Activated CD8-positive, alpha-beta T cell treated with anti-CD3 and anti-CD28 coated beads, Interleukin-2, amount 10 ng/mL, durations not matched to agents 7 days and 5 days (primary cell): ENCODE measurements around the gene TBX21. TPM values are rescaled to one million over a fixed set of nuclear protein-coding genes. Genes with fewer than 3 reads are reported as not detected.

Source experiments
- ATAC-seq: fragments of 150-1000 bp; cut with Tn5 transposase; one replicate; pipeline ENCODE4 v1.10.0; 2021; ENCODE audit warnings: moderate library complexity
- CTCF ChIA-PET: fragments of 350-600 bp; sonication (Branson Sonifier 250); formaldehyde crosslinking; loops from one replicate; lab custom pipeline; 2021; ENCODE audit warnings: antibody characterized with exemption; lab: Charles Lee
- POLR2A ChIA-PET: fragments of 350-600 bp; sonication (Branson Sonifier 250); formaldehyde crosslinking; loops from one replicate; lab custom pipeline; 2021; ENCODE audit warnings: antibody characterized with exemption; lab: Charles Lee
- DNase-seq: peaks from one replicate; pipeline ENCODE4 v3.0.0-alpha.2; 2020
- H3K27ac Mint-ChIP-seq: one replicate; pipeline ENCODE4 v1.8.0; 2021; ENCODE audit warnings: mild to moderate bottlenecking, mixed read lengths
- H3K27me3 Mint-ChIP-seq: one replicate; pipeline ENCODE4 v1.8.0; 2021; ENCODE audit warnings: low read depth, mixed read lengths
- H3K36me3 Mint-ChIP-seq: one replicate; pipeline ENCODE4 v1.8.0; 2021; ENCODE audit warnings: low read depth, mixed read lengths
- H3K4me1 Mint-ChIP-seq: one replicate; pipeline ENCODE4 v1.8.0; 2021; ENCODE audit warnings: low read depth, mixed read lengths
- H3K4me3 Mint-ChIP-seq: one replicate; pipeline ENCODE4 v1.8.0; 2021; ENCODE audit warnings: mild to moderate bottlenecking, mixed read lengths
- H3K9me3 Mint-ChIP-seq: one replicate; pipeline ENCODE4 v1.8.0; 2022; ENCODE audit warnings: mixed read lengths; ENCODE audit not compliant: insufficient read depth
- total RNA-seq, 2 experiments: library from RNA; stranded (reverse); gene quantifications; one replicate each; pipeline ENCODE4 v1.2.3, GENCODE V29; 2021

Gene TBX21
- total RNA-seq, 2 experiments from 2014 or later = 27.4 to 27.5 TPM

DNA sequence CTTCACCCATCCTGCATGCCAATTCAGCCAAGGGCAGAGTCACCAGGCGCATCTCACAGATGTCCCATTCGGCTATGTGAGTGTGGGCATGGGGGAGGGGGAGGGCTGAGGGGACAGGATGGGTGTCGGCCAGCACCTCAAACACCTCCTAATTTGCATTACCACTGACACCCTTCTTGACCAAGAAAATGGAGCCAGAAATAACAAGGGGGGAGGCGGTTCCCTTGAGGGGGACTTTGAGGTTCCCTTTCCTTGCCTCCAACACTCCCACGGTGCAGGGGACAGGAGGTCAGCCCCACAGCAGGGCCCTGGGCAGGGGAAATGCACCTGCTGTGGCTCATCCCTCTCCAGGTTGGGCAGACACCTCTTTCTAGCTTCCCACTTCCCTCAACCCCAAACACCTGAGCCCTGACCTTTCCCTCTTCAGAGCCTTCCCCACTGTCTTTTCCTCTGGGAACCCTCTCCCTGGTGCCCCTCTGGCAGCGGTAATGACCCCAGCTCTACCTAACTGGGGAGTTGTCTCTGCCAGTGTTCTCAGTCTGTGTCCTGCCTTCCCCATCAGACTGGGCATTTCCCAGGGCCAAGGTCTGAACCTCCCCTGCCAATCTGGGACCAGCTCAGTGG lies 18.2 kb upstream of the TBX21 start:
- H3K9me3 Mint-ChIP-seq = no peaks in the 10 kb centered on the region
- H3K27ac Mint-ChIP-seq = peak overlapping the region; percentile 59
- ChIA-PET POLR2A (interaction anchor here (1.3 to 1.7 kb wide), 2 partner anchors 14 to 19 kb away, joined by 5 to 6 read pairs; no protein-coding TSS in a partner anchor), CTCF (interaction anchor here (6.4 to 6.7 kb wide), 2 partner anchors 15 to 16 kb away, joined by 92 to 113 read pairs; partner anchors contain the start of gene TBX21)
- ATAC-seq (no peak), DNase-seq (no peak)
- H3K4me1 Mint-ChIP-seq = peaks cover 77% of the 10 kb centered on the region
- H3K36me3 Mint-ChIP-seq = no peaks in the 10 kb centered on the region
- no peak overlapping the region for H3K4me3 Mint-ChIP-seq
- no peaks in the 10 kb centered on the region for H3K27me3 Mint-ChIP-seq

DNA sequence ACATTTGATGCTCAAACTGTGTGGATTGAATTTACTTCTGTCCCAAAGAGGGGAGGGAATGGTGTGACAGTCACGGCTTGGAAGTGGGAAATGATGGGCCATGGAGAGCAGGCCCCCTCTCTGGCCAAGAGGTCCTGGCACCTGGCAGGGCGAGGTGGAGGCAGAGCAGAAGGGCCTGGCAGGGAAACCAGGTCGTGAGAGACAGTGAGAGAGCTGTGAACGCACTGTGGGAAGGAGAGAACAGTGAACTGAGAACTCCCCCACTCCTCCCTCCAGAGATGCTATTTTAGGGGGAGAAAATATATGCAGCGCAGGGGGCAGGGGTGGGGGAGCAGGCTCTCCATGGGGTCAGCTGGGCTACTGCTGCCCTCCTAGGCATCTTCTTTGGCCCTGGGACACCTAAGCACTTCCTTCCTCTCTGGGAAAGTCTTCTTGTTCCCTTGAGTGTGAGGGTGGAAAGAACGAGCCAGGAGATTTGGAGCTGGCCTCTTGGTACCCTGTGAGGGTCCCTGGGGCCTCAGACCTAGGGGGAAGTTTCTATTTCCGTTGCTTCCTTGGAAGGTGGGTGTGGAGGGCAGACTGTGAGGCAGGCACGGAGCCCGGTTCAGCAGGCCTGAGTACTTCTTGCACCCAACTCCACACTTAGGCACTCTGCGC lies 17.2 kb upstream of the TBX21 start:
- Mint-ChIP-seq H3K27ac (peak overlapping the region; percentile 52), H3K4me1 (peaks cover 82% of the 10 kb centered on the region), H3K4me3 (no peak overlapping the region), H3K9me3 (no peaks in the 10 kb centered on the region), H3K27me3 (no peaks in the 10 kb centered on the region), H3K36me3 (no peaks in the 10 kb centered on the region)
- CTCF ChIA-PET = interaction anchor here (4.1 to 6.7 kb wide), 3 partner anchors 9 to 16 kb away, joined by 33 to 113 read pairs (median 92); partner anchors contain the start of gene TBX21
- ATAC-seq (no peak), DNase-seq (no peak)
- POLR2A ChIA-PET = interaction anchor here (1.3 to 1.8 kb wide), 4 partner anchors 9 to 18 kb away, joined by 3 to 6 read pairs (median 6); no protein-coding TSS in a partner anchor

DNA sequence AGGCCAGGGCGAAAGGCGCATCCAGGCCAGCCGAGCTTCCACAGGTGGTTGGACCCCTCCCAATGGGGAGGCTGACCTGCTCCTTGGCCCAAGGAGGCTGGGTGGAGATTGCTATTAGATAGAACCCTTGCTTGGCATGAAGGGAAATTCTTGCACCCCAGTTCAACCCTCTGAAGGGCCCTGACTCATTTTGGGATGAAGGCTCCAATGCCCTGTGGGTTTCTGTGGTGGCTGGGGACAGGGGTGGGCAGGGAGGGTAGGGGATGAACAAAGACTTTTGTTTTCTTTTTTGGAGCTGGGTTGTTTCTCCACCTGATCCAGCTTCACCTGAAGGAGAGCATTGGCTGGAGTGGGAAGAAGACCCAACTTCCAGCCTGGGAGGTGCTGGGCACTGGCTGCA lies 16.7 kb upstream of the TBX21 start:
- no peak for DNase-seq
- no peak for ATAC-seq
- ChIA-PET POLR2A (interaction anchor here (1.3 to 1.8 kb wide), 4 partner anchors 9 to 18 kb away, joined by 3 to 6 read pairs (median 6); no protein-coding TSS in a partner anchor), CTCF (interaction anchor here (4.1 to 6.7 kb wide), 3 partner anchors 10 to 17 kb away, joined by 33 to 113 read pairs (median 92); partner anchors contain the start of gene TBX21)
- Mint-ChIP-seq H3K36me3 (no peaks in the 10 kb centered on the region), H3K9me3 (no peaks in the 10 kb centered on the region), H3K4me1 (peaks cover 87% of the 10 kb centered on the region), H3K27ac (peak overlapping the region; percentile 52), H3K27me3 (no peaks in the 10 kb centered on the region), H3K4me3 (no peak overlapping the region)

DNA sequence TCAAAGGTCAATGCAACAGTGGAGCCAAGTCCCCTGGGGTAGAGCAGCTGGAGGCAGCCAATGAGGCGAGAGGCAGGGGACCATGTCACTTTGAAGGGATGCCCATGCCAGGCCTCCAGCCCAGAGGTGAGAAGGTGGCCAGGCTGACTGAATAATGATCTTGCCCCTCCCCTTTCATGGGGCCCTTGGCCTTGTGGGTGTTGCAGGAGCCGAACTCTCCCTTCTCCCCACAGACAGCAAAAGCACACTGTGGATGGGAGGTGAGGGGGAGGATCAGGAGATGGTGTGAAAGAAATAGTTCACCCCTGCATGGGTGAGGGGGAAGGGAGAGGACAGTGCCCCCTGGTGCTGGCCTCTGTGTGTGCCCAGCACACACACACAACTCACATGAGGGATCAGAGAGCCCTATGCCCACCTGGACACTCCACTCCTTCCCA lies 15.8 kb upstream of the TBX21 start:
- CTCF ChIA-PET = interaction anchor here (1.2 to 6.7 kb wide), 7 partner anchors 10 to 53 kb away, joined by 3 to 113 read pairs (median 14); partner anchors contain the start of genes TBKBP1 and TBX21
- H3K4me3 Mint-ChIP-seq = no peak overlapping the region
- POLR2A ChIA-PET = interaction anchor here (3.3 kb wide), 1 partner anchor 16 kb away, joined by 24 read pairs; no protein-coding TSS in a partner anchor
- no peak for DNase-seq
- ATAC-seq = no peak
- no peaks in the 10 kb centered on the region for H3K27me3 Mint-ChIP-seq
- H3K9me3 Mint-ChIP-seq = no peaks in the 10 kb centered on the region
- peak overlapping the region; percentile 88 for H3K27ac Mint-ChIP-seq
- peaks cover 91% of the 10 kb centered on the region for H3K4me1 Mint-ChIP-seq
- H3K36me3 Mint-ChIP-seq = no peaks in the 10 kb centered on the region

GRCh38 chr17:47717979-47718621 lies 14.9 kb upstream of the TBX21 start:
- ChIA-PET CTCF (interaction anchor here (1.2 to 6.7 kb wide), 10 partner anchors 11 to 252 kb away, joined by 3 to 113 read pairs (median 5); partner anchors contain the start of genes CDK5RAP3, TBKBP1 and TBX21), POLR2A (interaction anchor here (1.3 to 3.3 kb wide), 5 partner anchors 9 to 113 kb away, joined by 3 to 28 read pairs (median 8); partner anchors contain the start of genes LRRC46, MRPL10 and TBX21)
- peak overlapping the region; percentile 60 for H3K4me3 Mint-ChIP-seq
- H3K4me1 Mint-ChIP-seq = peaks cover 87% of the 10 kb centered on the region
- H3K27me3 Mint-ChIP-seq = no peaks in the 10 kb centered on the region
- DNase-seq (no peak), ATAC-seq (peak; percentile 16)
- H3K9me3 Mint-ChIP-seq = no peaks in the 10 kb centered on the region
- H3K36me3 Mint-ChIP-seq = no peaks in the 10 kb centered on the region
- peak overlapping the region; percentile 88 for H3K27ac Mint-ChIP-seq

DNA sequence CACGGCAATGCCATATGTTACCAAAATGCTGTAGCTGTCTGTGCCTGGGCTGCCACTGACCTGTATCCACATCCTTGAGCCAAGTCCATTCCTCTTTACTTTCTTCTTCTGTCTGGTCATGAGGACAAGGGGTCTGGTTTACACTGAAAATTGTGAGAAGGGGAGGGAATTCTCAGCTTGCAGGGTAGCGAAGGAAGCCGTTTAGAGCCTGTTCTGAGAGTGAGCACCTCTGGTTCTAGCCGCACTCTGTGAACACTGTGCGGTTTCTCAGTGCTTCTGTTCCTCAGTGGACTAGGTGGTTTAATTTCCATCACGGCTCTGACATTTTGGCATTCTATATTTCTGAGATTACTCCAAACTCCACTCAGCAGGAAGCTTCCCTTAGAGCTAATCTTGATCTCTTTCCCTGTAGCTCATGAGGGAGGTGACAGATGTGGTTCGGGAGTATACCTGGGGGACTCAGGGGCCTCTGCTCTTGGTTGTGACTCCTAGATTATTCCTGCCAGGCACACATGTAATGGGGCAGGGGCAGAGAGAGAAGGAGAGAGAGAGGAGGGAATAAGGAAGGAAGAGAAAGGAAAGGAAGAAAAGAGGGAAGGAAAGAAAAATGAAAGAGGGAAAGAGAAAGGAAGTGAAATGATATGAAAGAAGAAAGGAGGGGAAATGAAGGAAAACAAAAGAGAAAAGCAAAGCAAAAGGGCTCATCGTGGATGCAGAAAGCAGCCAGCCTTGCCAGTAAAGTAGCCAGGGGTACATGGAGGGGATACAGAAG lies 14.2 kb upstream of the TBX21 start:
- H3K27me3 Mint-ChIP-seq = no peaks in the 10 kb centered on the region
- H3K9me3 Mint-ChIP-seq = no peaks in the 10 kb centered on the region
- DNase-seq = no peak
- H3K4me1 Mint-ChIP-seq = peaks cover 83% of the 10 kb centered on the region
- ChIA-PET CTCF (interaction anchor here (1.2 to 6.7 kb wide), 10 partner anchors 12 to 252 kb away, joined by 3 to 113 read pairs (median 5); partner anchors contain the start of genes CDK5RAP3, TBKBP1 and TBX21), POLR2A (interaction anchor here (1.3 to 3.3 kb wide), 5 partner anchors 8 to 113 kb away, joined by 3 to 28 read pairs (median 8); partner anchors contain the start of genes LRRC46, MRPL10 and TBX21)
- H3K36me3 Mint-ChIP-seq = no peaks in the 10 kb centered on the region
- ATAC-seq = no peak
- H3K27ac Mint-ChIP-seq = peak overlapping the region; percentile 88
- H3K4me3 Mint-ChIP-seq = peak overlapping the region; percentile 60

- Mint-ChIP-seq H3K27me3 (no peaks in the 10 kb centered on the region), H3K4me1 (peaks cover 81% of the 10 kb centered on the region), H3K27ac (peak overlapping the region; percentile 88), H3K36me3 (no peaks in the 10 kb centered on the region), H3K9me3 (no peaks in the 10 kb centered on the region), H3K4me3 (peak overlapping the region; percentile 60)
- ChIA-PET CTCF (interaction anchor here (1.2 to 6.7 kb wide), 6 partner anchors 12 to 251 kb away, joined by 3 to 113 read pairs (median 24); partner anchors contain the start of genes CDK5RAP3 and TBX21), POLR2A (interaction anchor here (0.8 to 3.3 kb wide), 4 partner anchors 13 to 22 kb away, joined by 7 to 28 read pairs (median 16); partner anchors contain the start of gene TBX21)
- DNase-seq (peak; percentile 88), ATAC-seq (peak; percentile 29)
Measured at GRCh38 chr17:47719411-47720152, 13.5 kb upstream of the TBX21 start.

DNA sequence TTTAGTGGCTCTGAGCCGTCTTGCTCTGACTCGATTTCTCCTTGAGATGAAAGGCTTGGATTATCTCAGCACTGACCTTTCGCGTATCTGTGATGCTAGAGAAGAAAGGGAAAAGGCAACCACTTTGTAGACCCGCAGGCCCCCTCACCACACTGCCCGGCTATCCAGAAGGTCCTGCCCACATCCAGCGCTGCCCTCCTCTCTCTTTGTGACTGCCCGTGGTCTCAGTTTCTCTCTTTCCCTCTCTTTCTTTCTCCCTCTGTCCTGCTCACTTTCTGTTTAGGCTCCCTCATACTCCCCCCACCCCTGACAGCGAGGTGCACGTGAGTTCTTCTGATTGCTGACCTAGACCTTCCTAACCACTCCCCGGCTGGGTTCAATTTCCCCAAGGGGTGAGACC lies 12.8 kb upstream of the TBX21 start:
- Mint-ChIP-seq H3K4me3 (peak overlapping the region; percentile 60), H3K27me3 (no peaks in the 10 kb centered on the region), H3K4me1 (peaks cover 81% of the 10 kb centered on the region), H3K9me3 (no peaks in the 10 kb centered on the region), H3K36me3 (no peaks in the 10 kb centered on the region), H3K27ac (peak overlapping the region; percentile 88)
- DNase-seq = no peak
- ATAC-seq = no peak
- CTCF ChIA-PET = interaction anchor here (4.1 to 6.7 kb wide), 3 partner anchors 11 to 21 kb away, joined by 33 to 113 read pairs (median 92); partner anchors contain the start of gene TBX21
- POLR2A ChIA-PET = interaction anchor here (0.8 to 3.3 kb wide), 4 partner anchors 12 to 22 kb away, joined by 7 to 28 read pairs (median 16); partner anchors contain the start of gene TBX21

DNA sequence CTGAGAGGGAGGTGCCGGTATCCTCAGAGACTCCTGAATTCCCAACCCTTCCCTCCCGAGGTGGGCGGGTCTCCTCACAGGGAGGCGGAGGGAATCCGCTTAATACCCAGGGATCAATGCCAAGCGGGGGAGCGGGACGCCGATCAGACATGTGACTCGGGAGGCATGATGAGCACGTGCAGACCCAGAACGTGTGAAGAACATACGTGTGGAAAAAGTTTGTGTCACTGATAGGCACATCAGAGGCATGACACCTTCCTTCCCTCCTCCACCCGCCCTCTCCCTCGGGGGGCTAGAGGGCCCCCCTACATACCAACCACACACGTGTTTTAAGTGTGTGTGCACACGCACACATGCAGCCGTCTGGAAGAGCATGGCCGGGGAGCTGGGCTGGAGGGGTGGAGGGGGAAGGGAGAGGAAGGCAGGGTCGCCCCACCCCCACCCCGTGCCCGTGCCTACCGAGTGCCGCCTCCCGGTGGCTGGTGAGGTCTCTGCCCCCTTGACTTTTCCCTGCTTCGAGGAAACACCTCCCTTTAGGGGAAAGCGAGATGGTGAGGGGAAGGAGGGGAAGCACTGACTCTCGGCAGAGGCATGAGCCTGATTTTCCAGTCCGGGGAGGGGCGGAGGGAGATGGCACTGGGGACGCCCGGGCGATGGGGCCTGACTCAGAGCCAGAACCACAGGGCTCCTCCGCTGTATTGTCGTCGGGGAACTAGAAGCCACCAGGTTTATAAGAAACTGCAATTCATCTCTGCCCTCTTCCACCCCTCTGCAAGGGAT lies 12.1 kb upstream of the TBX21 start:
- Mint-ChIP-seq H3K27ac (peak overlapping the region; percentile 88), H3K27me3 (no peaks in the 10 kb centered on the region), H3K36me3 (no peaks in the 10 kb centered on the region), H3K4me3 (peak overlapping the region; percentile 60), H3K9me3 (no peaks in the 10 kb centered on the region), H3K4me1 (peaks cover 81% of the 10 kb centered on the region)
- ChIA-PET CTCF (interaction anchor here (1.3 to 2.4 kb wide), 3 partner anchors 11 to 22 kb away, joined by 3 to 17 read pairs (median 7); partner anchors contain the start of gene TBX21), POLR2A (interaction anchor here (0.8 to 1.9 kb wide), 3 partner anchors 12 to 20 kb away, joined by 3 to 13 read pairs (median 6); partner anchors contain the start of gene TBX21)
- DNase-seq (peak; percentile 90), ATAC-seq (peak; percentile 77)
